Right renal pelvis (tissue), 4 donors: ENCODE results near the gene OARD1. TPM values are rescaled to one million over a fixed set of nuclear protein-coding genes. Genes with fewer than 3 reads are reported as not detected.
A peak's percentile ranks its signal among the peaks of the same experiment; 100 is the strongest.
"Not testable (repeated sequence)": the region's sequence is repeated elsewhere in the genome, so short reads cannot be mapped to it uniquely, and the experiment has no call there.

Experiments
- DNase-seq, 4 donors: peaks; one replicate each; pipeline ENCODE4 v3.0.0-alpha.2; 2013; ENCODE audit warnings: low read depth in 4 of 4, low spot score in 3 of 4, missing footprints in 1 of 4
- polyA plus RNA-seq, 4 donors: library from polyadenylated mRNA; unstranded; fragments of 120-200 nt; gene quantifications; one replicate each; pipeline ENCODE4 v1.2.1, GENCODE V29; 2013; ENCODE audit not compliant: insufficient read length in 4 of 4

Gene OARD1
- 10 to 100 TPM; 62.5 to 69.1 (median 63.9) TPM for polyA plus RNA-seq

DNA sequence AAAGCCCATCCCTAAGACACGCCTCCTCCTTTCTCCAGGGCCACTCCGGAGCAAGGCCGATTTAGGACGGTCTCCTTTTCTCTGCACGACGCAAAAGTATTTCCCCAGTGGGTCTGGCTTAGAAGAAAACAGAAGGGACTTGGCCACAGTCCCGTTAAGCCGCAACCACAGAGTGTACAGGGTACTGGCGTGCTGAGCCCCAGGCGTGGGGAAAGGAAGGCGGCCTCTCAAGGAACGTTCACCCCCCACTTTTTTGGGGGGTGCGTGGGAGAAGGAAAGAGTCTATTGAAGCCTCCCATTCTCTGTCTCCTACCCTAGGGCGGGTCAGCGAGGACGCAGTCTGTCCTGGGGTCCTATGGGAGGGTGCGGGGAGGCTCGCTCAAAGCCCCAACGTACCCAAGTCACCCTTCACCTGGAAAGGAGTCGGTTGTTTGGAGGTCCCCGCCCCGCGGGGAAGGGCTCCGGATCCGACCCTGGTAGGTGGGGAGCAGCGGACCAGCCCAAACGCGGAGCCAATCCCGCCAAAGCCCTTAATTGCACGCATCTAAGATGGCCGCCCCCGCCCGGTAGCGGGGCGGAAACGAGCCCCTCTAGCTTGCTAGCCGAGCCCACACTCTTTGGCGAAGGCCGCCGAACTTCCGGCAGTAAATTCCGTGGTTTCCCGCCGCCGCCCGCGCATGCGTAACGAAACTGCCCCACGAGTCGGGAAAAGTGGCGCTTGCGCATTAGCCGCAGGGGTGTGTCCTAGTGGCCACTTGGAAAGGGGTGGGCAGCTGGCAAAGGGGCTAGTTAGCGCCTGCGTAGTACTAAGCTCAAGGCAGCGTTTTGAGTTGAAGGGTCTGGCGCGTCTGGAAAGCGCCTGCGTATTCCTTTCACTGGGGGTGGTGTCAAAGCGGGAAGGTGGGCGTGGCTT is at the start of gene OARD1:
OARD1 (minus strand) TSS at position 434 of the 913 bp plus-strand sequence. CDS start 722 bp downstream, outside the sequence.
- peak; percentile 99 to 100 (median 99) for DNase-seq

DNA sequence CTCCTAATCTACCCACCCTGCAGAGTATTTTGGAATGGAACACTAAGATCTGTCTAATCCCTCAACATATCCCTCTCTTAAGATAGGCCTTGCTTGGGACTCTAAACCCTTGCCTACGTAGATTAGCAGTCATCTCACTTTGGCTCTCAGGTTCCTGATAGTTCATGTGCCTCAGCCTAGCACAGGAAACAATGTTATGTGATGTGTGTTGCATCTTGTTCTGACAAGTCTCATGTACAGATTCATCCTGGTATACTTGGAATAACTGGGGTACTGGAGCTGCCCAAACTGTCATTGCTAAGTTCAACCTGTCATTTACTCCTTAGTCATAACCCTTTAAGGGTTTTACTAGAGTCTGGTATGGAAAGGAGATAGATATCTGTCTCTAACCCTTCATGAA is 47.9 kb upstream of the OARD1 start:
- DNase-seq: no peak

- no peak for DNase-seq
Observed at GRCh38 chr6:41119508-41119907, 47.4 kb upstream of the OARD1 start.

- not testable (repeated sequence) for DNase-seq
Observed at GRCh38 chr6:41115027-41115426, 42.9 kb upstream of the OARD1 start.

DNA sequence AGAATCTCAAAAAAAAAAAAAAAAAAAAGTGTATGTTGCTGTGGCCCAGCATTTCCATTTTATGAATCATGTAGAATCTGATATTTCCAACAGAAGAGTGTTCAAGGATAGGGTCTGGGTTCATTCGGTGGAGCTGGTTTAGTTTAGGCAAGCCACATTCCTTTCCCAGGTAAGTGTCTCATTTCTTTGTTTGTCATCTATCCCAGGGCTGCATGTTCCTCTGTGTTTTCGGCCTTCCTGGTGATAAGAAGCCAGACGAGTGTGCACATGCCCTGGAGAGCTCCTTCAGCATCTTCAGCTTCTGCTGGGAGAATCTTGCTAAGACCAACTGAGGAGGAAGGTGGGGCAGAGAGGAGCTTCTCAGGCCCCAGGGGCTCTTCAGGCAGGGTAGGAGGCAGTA is 38.9 kb upstream of the OARD1 start:
- DNase-seq: no peak

DNA sequence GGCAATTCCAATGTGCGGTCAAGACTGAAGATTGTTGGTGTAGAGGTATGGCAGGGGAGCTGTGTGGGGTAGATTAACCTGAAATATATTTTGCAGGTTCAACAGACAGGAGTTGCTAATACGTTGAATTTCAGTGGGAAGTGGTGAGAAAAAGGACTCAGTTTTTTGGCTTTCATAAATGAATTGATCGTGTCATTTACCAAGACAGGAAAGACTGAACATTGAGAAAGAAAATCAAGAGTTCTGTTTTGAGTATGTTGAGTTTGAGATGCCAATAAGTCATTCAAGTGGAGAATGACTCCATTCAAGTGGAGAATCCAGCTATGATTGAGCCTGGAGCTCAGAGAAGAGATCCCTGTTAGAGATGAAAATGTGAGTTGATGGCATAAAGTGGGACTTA is 31.7 kb upstream of the OARD1 start:
- DNase-seq: no peak

- no peak for DNase-seq
Observed at GRCh38 chr6:41100871-41101287, 28.7 kb upstream of the OARD1 start.

GRCh38 chr6:41098366-41098765 is 26.2 kb upstream of the OARD1 start:
- DNase-seq: no peak

DNA sequence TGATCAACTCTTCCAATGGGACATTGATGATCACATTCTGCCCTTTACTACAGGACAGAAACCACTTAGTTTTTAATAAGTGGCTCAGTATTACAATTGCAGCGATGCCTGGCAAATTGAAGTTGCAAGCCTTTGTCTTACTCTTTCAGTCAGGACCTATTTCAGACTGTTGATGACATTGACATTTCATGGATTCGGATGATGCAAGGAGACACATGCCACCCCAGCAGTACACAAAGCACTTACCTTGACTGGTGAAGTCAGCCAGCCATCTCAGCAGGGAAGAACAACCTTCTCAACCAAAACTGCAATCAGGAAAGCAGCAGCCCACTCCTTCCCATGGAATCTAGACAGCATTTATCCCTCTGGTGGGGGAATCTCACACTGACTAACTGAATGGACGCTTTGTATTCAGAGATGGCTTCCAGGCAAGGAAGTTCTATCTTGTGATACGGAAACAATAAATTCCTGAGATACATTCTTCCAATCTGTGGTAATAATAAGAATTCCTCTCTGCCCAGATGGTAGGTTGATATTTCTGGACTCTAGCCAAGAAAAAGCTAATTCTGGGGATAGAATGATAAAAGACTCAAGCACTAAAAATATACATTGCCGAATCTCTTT is 25.4 kb upstream of the OARD1 start:
- DNase-seq: no peak

GRCh38 chr6:41093729-41094128 is 21.6 kb upstream of the OARD1 start:
- no peak for DNase-seq

DNA sequence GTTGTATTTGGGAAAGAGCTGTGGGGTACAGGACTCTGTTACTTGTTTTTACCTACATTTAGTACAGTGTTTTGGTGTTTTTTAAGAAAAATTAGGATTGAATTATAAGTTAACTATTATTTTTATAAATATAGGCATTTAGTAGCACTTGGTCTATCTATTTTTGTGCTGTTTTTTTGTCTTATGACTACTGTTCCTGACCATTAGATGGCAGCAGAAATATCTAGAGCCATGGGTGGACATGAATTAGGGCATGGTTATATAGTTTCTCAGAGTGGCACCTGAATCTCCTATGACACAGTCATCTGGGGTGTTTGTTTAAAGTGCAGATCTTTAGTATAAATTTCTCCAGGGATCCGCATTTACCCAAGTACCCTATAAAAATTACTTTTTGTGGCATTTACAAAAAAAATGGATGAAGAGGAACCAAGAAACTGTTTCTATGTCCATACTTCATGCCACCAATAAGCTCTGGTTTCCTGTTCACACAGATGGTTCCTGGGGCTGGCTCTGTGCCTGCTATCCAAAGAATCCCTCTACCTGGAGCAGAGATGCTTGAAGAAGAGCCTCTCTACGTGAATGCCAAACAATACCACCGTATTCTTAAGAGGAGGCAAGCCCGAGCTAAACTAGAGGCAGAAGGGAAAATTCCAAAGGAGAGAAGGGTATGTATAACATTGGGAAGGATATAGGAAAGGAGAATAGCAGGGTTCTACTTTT is 20.4 kb upstream of the OARD1 start:
- DNase-seq: no peak

GRCh38 chr6:41090841-41091761 is 18.9 kb upstream of the OARD1 start:
- no peak for DNase-seq

DNA sequence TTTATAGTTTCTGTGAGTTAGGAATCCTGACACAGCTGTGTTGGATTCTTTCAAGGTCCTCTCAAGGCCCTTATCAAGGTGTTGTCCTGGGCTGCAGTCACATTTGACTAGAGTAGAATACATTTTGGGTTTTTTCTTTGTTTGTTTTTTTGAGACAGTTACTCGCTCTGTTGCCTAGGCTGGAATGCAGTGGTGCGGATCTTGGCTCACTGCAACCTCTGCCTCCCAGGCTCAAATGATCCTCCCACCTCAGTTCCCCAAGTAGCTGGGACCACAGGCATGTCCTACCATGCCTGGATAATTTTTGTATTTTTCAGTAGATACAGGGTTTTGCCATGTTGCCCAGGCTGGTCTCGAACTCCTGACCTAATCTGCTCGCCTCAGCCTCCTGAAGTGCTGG is 16.3 kb upstream of the OARD1 start:
- DNase-seq: no peak

GRCh38 chr6:41085182-41085581 is 13.0 kb upstream of the OARD1 start:
- no peak for DNase-seq

DNA sequence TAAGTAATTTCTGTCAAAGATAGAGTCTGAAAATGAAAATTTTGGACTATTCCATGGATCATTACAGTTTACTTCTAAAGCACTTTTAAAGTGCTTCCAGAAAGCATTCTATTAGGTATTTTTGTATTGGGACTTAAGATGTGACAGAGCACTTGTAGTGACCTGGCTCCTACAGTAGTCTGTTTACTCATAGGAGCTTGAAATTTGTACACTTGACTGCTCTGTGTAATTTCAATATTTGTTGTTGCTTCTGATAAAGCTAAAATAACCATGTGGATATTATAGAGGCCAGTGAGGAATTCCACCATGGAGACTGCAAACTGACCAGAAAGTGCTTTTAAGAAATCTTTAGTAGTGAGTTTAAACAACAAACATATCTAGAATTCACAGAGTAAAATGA is 10.9 kb upstream of the OARD1 start:
- no peak for DNase-seq

GRCh38 chr6:41080621-41081020 is 8.5 kb upstream of the OARD1 start:
- no peak for DNase-seq

GRCh38 chr6:41079080-41079479 is 6.9 kb upstream of the OARD1 start:
- DNase-seq: no peak

DNA sequence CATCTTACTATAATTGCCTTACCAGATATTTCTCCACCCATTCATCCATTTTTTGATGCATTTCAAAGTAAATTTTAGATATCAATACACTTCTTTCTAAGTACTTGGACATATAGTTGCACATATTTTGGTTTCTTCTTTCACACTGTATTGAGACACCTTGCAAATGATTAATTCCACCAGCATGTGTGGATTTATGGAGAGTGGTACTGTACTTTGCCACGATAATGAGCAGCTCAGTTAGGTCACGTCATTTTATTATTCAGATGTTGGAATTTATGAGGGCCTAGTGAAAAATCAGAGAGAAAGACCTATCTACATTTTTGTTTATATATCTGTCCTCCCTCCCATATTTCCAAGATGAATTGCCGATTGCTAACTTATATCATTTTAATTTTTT is 5.9 kb upstream of the OARD1 start:
- DNase-seq: no peak

GRCh38 chr6:41077536-41077935 is 5.4 kb upstream of the OARD1 start:
- DNase-seq: no peak
